ENCODE measurements around the gene HOXC9.

- TF ChIP-seq CTCF (IDR thresholded peaks at IDR 0.05) (no peak), POLR2A (IDR thresholded peaks at IDR 0.05) (no peak), POLR2AphosphoS5 (IDR thresholded peaks at IDR 0.05) (no peak)
These were observed 16.6 kb downstream of the HOXC9 start for GRCh38 chr12:54016478-54016964.

All from breast epithelium (tissue), 3 donors.